GM06990 (cell line): ENCODE results near the gene HELZ2.

ENCODE experiments used
- DNase-seq: peaks from one replicate; pipeline ENCODE4 v3.0.0-alpha.2; 2011; ENCODE audit not compliant: insufficient read length; ENCODE audit errors: extremely low read depth
- H3K27me3 ChIP-seq: replicated peaks from 2 replicates; pipeline ENCODE4 v1.6.0; 2011; ENCODE audit warnings: low read length; ENCODE audit not compliant: control insufficient read depth, insufficient read depth
- H3K36me3 ChIP-seq: 2 replicates; pipeline ENCODE4 v1.5.1; 2011; ENCODE audit warnings: low read length; ENCODE audit not compliant: control insufficient read depth, insufficient read depth
- H3K4me3 ChIP-seq: replicated peaks from 2 replicates; pipeline ENCODE4 v1.5.1; 2011; ENCODE audit warnings: low read depth, mild to moderate bottlenecking, control low read depth, low read length
- TF ChIP-seq, protein P1 (sequence below): IDR thresholded peaks from 2 replicates; pipeline ENCODE4 v1.5.1; 2011; ENCODE audit warnings: low read length, control low read depth, mild to moderate bottlenecking, inconsistent platforms; ENCODE audit not compliant: insufficient read depth, poor library complexity, severe bottlenecking

Gene HELZ2

GRCh38 chr20:63529180-63529860 lies 44.7 kb downstream of the HELZ2 start:
- Histone ChIP-seq H3K4me3 (no peak overlapping the region), H3K36me3 (no peaks in the 10 kb centered on the region), H3K27me3 (no peaks in the 10 kb centered on the region)
- TF ChIP-seq, protein P1, sequence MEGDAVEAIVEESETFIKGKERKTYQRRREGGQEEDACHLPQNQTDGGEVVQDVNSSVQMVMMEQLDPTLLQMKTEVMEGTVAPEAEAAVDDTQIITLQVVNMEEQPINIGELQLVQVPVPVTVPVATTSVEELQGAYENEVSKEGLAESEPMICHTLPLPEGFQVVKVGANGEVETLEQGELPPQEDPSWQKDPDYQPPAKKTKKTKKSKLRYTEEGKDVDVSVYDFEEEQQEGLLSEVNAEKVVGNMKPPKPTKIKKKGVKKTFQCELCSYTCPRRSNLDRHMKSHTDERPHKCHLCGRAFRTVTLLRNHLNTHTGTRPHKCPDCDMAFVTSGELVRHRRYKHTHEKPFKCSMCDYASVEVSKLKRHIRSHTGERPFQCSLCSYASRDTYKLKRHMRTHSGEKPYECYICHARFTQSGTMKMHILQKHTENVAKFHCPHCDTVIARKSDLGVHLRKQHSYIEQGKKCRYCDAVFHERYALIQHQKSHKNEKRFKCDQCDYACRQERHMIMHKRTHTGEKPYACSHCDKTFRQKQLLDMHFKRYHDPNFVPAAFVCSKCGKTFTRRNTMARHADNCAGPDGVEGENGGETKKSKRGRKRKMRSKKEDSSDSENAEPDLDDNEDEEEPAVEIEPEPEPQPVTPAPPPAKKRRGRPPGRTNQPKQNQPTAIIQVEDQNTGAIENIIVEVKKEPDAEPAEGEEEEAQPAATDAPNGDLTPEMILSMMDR = no peak
- DNase-seq = peak; percentile 30

DNA sequence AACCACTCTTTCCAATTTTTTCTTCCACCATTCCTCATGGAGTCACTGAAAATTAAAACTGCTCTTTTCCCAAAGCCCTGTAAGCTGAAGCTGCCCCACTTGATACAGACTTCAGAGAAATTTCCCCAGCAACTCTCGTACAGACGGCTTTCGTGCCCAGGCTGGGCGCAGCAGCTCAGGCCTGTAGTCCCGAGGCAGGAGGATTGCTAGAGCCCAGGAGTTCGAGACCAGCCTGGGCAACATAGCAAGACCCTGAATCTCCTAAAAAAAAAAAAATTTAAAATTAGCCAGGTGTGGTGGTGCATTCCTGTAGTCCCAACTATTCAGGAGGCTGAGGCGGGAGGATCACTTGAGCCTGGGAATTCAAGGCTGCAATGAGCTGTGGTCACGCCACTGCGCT lies 46.9 kb downstream of the HELZ2 start:
- no peak for DNase-seq
- Histone ChIP-seq H3K4me3 (no peak overlapping the region), H3K36me3 (peaks cover 11% of the 10 kb centered on the region), H3K27me3 (no peaks in the 10 kb centered on the region)
- TF ChIP-seq, protein P1 = no peak

- peaks cover 13% of the 10 kb centered on the region for H3K36me3 ChIP-seq
- peak; percentile 12 for DNase-seq
- TF ChIP-seq, protein P1 = no peak
- no peaks in the 10 kb centered on the region for H3K27me3 ChIP-seq
- H3K4me3 ChIP-seq = no peak overlapping the region
Observed at GRCh38 chr20:63525971-63526370, 48.1 kb downstream of the HELZ2 start.

DNA sequence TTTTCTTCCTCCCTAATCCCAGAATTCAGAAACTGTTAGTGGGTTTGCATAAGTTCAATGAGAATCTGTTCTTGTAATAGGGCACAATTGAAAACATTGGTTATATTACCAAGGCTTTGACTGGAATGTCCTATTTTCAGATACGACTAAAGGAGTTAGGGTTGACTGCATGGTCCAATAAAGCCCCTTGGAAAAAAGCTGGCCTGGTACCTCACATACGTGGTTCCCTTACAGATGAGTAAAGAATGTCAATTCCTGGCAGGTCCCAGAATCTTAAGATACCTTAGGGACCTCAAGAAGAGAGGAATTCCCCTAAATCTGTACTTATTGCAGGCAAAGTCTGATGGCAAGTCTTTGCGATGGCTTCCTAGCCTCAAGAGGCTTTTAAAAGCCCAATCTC lies 48.9 kb downstream of the HELZ2 start:
- peak; percentile 9 for DNase-seq
- TF ChIP-seq, protein P1 = no peak
- Histone ChIP-seq H3K27me3 (no peaks in the 10 kb centered on the region), H3K36me3 (peaks cover 13% of the 10 kb centered on the region), H3K4me3 (no peak overlapping the region)
